ENCODE results near the gene CNTN2.

Gene CNTN2

GRCh38 chr1:205053296-205053695, 10.3 kb downstream of the CNTN2 start:
- TF ChIP-seq REST (IDR thresholded peaks at IDR 0.05; ENCODE audit: insufficient read depth in 1 of 2, low read depth in 2 of 2, low read length in 2 of 2) (no peak), TAF1 (IDR thresholded peaks at IDR 0.05; ENCODE audit: borderline replicate concordance, insufficient read depth, low read length) (no peak), SIN3A (IDR thresholded peaks at IDR 0.05; ENCODE audit: borderline replicate concordance, insufficient read depth, low read length) (no peak), POLR2AphosphoS5 (IDR thresholded peaks at IDR 0.05; ENCODE audit: low read depth, low read length) (no peak), FOXP2 (optimal IDR thresholded peaks at IDR 0.05; ENCODE audit: borderline replicate concordance, extremely low read depth, extremely low read length, insufficient read depth) (no peak)

- TF ChIP-seq REST (IDR thresholded peaks at IDR 0.05; ENCODE audit: insufficient read depth in 1 of 2, low read depth in 2 of 2, low read length in 2 of 2) = no peak
- no peak for TF ChIP-seq SIN3A (IDR thresholded peaks at IDR 0.05; ENCODE audit: borderline replicate concordance, insufficient read depth, low read length)
- TF ChIP-seq POLR2AphosphoS5 (IDR thresholded peaks at IDR 0.05; ENCODE audit: low read depth, low read length) = no peak
- no peak for TF ChIP-seq TAF1 (IDR thresholded peaks at IDR 0.05; ENCODE audit: borderline replicate concordance, insufficient read depth, low read length)
- no peak for TF ChIP-seq FOXP2 (optimal IDR thresholded peaks at IDR 0.05; ENCODE audit: borderline replicate concordance, extremely low read depth, extremely low read length, insufficient read depth)
Measured at GRCh38 chr1:205054013-205054412, 11.0 kb downstream of the CNTN2 start.

- TF ChIP-seq POLR2AphosphoS5 (IDR thresholded peaks at IDR 0.05; ENCODE audit: low read depth, low read length) (no peak), TAF1 (IDR thresholded peaks at IDR 0.05; ENCODE audit: borderline replicate concordance, insufficient read depth, low read length) (no peak), FOXP2 (optimal IDR thresholded peaks at IDR 0.05; ENCODE audit: borderline replicate concordance, extremely low read depth, extremely low read length, insufficient read depth) (no peak), SIN3A (IDR thresholded peaks at IDR 0.05; ENCODE audit: borderline replicate concordance, insufficient read depth, low read length) (no peak), REST (IDR thresholded peaks at IDR 0.05; ENCODE audit: insufficient read depth in 1 of 2, low read depth in 2 of 2, low read length in 2 of 2) (no peak)
Measured at GRCh38 chr1:205056188-205056611, 13.2 kb downstream of the CNTN2 start.

- TF ChIP-seq SIN3A (IDR thresholded peaks at IDR 0.05; ENCODE audit: borderline replicate concordance, insufficient read depth, low read length) = no peak
- no peak for TF ChIP-seq POLR2AphosphoS5 (IDR thresholded peaks at IDR 0.05; ENCODE audit: low read depth, low read length)
- no peak for TF ChIP-seq REST (IDR thresholded peaks at IDR 0.05; ENCODE audit: insufficient read depth in 1 of 2, low read depth in 2 of 2, low read length in 2 of 2)
- TF ChIP-seq FOXP2 (optimal IDR thresholded peaks at IDR 0.05; ENCODE audit: borderline replicate concordance, extremely low read depth, extremely low read length, insufficient read depth) = no peak
- no peak for TF ChIP-seq TAF1 (IDR thresholded peaks at IDR 0.05; ENCODE audit: borderline replicate concordance, insufficient read depth, low read length)
Measured at GRCh38 chr1:205056956-205057568, 14.1 kb downstream of the CNTN2 start.
